Measurements from ENCODE around the gene GRM3. TPM values are rescaled to one million over a fixed set of nuclear protein-coding genes. Genes with fewer than 3 reads are reported as not detected.

Gene GRM3
- total RNA-seq, 3 donors from 2014 or later (not counting 1 experiment from before 2014, with no cell fraction given) = not detected

- H3K4me3 ChIP-seq (ENCODE audit: low read length) = no peak overlapping the region
- no peaks in the 10 kb centered on the region for H3K9me3 ChIP-seq (ENCODE audit: control insufficient read depth, insufficient read depth, low read length)
- no peak for DNase-seq
- no peaks in the 10 kb centered on the region for H3K27me3 ChIP-seq (ENCODE audit: control insufficient read depth, insufficient read depth, low read length)
- H3K36me3 Mint-ChIP-seq = no peaks in the 10 kb centered on the region
- peaks cover 0 to 3% of the 10 kb centered on the region in 2 donors for H3K27me3 Mint-ChIP-seq (ENCODE audit: low read depth in 2 of 2)
- 79% methylated on average over 1 of the region's 1 CpG for WGBS (ENCODE audit: insufficient coverage)
- no peaks in the 10 kb centered on the region for H3K4me1 ChIP-seq (ENCODE audit: control insufficient read depth, insufficient read depth, low read length)
- ATAC-seq = no peak
- no peaks in the 10 kb centered on the region for H3K4me1 Mint-ChIP-seq
- no peaks in the 10 kb centered on the region for H3K36me3 ChIP-seq (ENCODE audit: control insufficient read depth, insufficient read depth, low read length)
- no peak overlapping the region for H3K27ac Mint-ChIP-seq
- H3K27ac ChIP-seq (ENCODE audit: low read length) = no peak overlapping the region
- H3K9me3 Mint-ChIP-seq = peaks cover 0 to 2% of the 10 kb centered on the region in 2 donors
- TF ChIP-seq, protein P1, sequence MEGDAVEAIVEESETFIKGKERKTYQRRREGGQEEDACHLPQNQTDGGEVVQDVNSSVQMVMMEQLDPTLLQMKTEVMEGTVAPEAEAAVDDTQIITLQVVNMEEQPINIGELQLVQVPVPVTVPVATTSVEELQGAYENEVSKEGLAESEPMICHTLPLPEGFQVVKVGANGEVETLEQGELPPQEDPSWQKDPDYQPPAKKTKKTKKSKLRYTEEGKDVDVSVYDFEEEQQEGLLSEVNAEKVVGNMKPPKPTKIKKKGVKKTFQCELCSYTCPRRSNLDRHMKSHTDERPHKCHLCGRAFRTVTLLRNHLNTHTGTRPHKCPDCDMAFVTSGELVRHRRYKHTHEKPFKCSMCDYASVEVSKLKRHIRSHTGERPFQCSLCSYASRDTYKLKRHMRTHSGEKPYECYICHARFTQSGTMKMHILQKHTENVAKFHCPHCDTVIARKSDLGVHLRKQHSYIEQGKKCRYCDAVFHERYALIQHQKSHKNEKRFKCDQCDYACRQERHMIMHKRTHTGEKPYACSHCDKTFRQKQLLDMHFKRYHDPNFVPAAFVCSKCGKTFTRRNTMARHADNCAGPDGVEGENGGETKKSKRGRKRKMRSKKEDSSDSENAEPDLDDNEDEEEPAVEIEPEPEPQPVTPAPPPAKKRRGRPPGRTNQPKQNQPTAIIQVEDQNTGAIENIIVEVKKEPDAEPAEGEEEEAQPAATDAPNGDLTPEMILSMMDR (IDR thresholded peaks at IDR 0.05) = no peak
- H3K4me3 Mint-ChIP-seq = no peak overlapping the region
- intact Hi-C loops (cut with micrococcal nuclease) = no loop called here
Measured at GRCh38 chr7:86908948-86909347, 265.2 kb downstream of the GRM3 start.

- no peaks in the 10 kb centered on the region for H3K9me3 ChIP-seq (ENCODE audit: control insufficient read depth, insufficient read depth, low read length)
- Mint-ChIP-seq H3K27ac (no peak overlapping the region), H3K27me3 (ENCODE audit: low read depth in 2 of 2) (peaks cover 0 to 3% of the 10 kb centered on the region in 2 donors), H3K4me1 (no peaks in the 10 kb centered on the region), H3K9me3 (no peaks in the 10 kb centered on the region), H3K36me3 (no peaks in the 10 kb centered on the region), H3K4me3 (no peak overlapping the region)
- H3K4me1 ChIP-seq (ENCODE audit: control insufficient read depth, insufficient read depth, low read length) = no peaks in the 10 kb centered on the region
- no peaks in the 10 kb centered on the region for H3K27me3 ChIP-seq (ENCODE audit: control insufficient read depth, insufficient read depth, low read length)
- WGBS (ENCODE audit: insufficient coverage) = 67% methylated on average over 1 of the region's 1 CpG
- no peak for DNase-seq
- no peak overlapping the region for H3K4me3 ChIP-seq (ENCODE audit: low read length)
- no peak for ATAC-seq
- TF ChIP-seq, protein P1 (IDR thresholded peaks at IDR 0.05) = no peak
- H3K27ac ChIP-seq (ENCODE audit: low read length) = no peak overlapping the region
- intact Hi-C loops (cut with micrococcal nuclease) = no loop called here
- no peaks in the 10 kb centered on the region for H3K36me3 ChIP-seq (ENCODE audit: control insufficient read depth, insufficient read depth, low read length)
Measured at GRCh38 chr7:86911659-86912058, 267.9 kb downstream of the GRM3 start.

DNA sequence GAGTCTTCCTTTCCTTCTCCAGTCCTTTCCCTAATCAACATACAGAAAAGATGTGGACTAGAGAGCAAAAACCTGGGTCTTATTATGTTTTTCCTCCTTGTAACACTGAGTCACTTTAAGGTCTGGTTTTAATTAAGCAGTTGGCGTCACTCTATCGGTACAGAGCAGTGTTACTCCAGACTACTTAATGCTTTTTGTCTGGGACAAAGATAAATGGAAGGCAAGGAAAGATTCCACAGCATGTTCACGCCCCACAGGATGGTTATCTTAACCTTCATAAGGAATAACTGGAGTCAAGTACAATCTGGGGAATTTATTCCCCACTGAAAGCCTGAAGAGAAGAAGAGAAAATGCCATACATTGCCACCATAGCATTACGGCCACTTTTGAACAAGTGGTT lies 270.0 kb downstream of the GRM3 start:
- Histone ChIP-seq H3K4me3 (ENCODE audit: low read length) (no peak overlapping the region), H3K27me3 (ENCODE audit: control insufficient read depth, insufficient read depth, low read length) (no peaks in the 10 kb centered on the region), H3K9me3 (ENCODE audit: control insufficient read depth, insufficient read depth, low read length) (no peaks in the 10 kb centered on the region), H3K4me1 (ENCODE audit: control insufficient read depth, insufficient read depth, low read length) (no peaks in the 10 kb centered on the region), H3K36me3 (ENCODE audit: control insufficient read depth, insufficient read depth, low read length) (no peaks in the 10 kb centered on the region), H3K27ac (ENCODE audit: low read length) (no peak overlapping the region)
- no peak for ATAC-seq
- no peak overlapping the region for H3K27ac Mint-ChIP-seq
- no peak overlapping the region for H3K4me3 Mint-ChIP-seq
- H3K27me3 Mint-ChIP-seq (ENCODE audit: low read depth in 2 of 2) = peaks cover 0 to 8% of the 10 kb centered on the region in 2 donors
- H3K36me3 Mint-ChIP-seq = no peaks in the 10 kb centered on the region
- DNase-seq = no peak
- intact Hi-C loops (cut with micrococcal nuclease) = no loop called here
- TF ChIP-seq, protein P1 (IDR thresholded peaks at IDR 0.05) = no peak
- H3K9me3 Mint-ChIP-seq = no peaks in the 10 kb centered on the region
- H3K4me1 Mint-ChIP-seq = no peaks in the 10 kb centered on the region
- 78% methylated on average over 3 of the region's 4 CpGs for WGBS (ENCODE audit: insufficient coverage)
